Stimulated activated CD8-positive, alpha-beta memory T cell treated with anti-CD3 and anti-CD28 coated beads, Interleukin-4, amount 100 ng/mL, for 4 hours (primary cell): ENCODE results near the gene PDE6A.

Source experiments
- DNase-seq, 2 donors: peaks; one replicate each; pipeline ENCODE4 v3.0.0-alpha.2; 2020; ENCODE audit warnings: low read depth in 2 of 2, low spot score in 1 of 2

The PDE6A gene

GRCh38 chr5:149820012-149820411 lies 124.6 kb downstream of the PDE6A start:
- no peak for DNase-seq

GRCh38 chr5:149818116-149818515 lies 126.5 kb downstream of the PDE6A start:
- DNase-seq: no peak

GRCh38 chr5:149817539-149818060 lies 127.0 kb downstream of the PDE6A start:
- DNase-seq: no peak

GRCh38 chr5:149816661-149817060 lies 127.9 kb downstream of the PDE6A start:
- no peak for DNase-seq

- DNase-seq: no peak
These were observed 133.1 kb downstream of the PDE6A start for GRCh38 chr5:149811453-149811852.

- DNase-seq: no peak
These were observed 133.7 kb downstream of the PDE6A start for GRCh38 chr5:149810856-149811255.

GRCh38 chr5:149809931-149810691 lies 134.5 kb downstream of the PDE6A start:
- DNase-seq: no peak

GRCh38 chr5:149808264-149808982 lies 136.2 kb downstream of the PDE6A start:
- DNase-seq: no peak
